Measurements from ENCODE around the gene DEDD2.

DEDD2 gene

DNA sequence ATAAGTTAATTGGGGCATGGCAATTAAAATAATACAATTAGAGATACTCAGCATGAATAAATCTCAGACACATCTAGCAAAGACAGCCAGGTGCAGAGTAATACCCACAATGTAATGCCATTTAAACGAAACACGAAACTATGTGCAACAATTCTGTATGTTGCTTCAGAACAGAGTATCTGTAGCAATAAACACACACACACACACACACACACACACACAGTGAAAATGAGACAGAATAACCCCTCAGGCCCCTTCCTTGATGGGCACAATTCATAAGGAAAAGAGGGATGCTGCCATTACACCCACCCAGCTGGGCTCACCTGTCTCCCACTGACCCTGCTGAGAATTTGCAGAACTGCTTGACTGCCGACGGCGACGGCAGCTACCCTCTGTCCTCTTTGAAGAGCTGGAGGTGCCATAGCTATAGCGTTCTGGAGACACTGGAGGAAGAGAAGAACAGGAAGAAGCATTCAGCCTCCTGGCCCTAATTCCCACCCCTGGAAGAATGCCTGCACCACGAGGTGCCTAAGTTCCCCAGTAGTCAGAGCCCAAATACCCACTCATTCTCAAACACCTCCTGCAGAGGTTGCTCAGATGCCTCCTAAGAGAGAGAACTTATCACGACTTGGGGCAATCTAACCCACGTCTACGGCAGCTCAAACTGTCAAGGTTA is 2.5 kb downstream of the DEDD2 start:
- TF ChIP-seq, protein P1, sequence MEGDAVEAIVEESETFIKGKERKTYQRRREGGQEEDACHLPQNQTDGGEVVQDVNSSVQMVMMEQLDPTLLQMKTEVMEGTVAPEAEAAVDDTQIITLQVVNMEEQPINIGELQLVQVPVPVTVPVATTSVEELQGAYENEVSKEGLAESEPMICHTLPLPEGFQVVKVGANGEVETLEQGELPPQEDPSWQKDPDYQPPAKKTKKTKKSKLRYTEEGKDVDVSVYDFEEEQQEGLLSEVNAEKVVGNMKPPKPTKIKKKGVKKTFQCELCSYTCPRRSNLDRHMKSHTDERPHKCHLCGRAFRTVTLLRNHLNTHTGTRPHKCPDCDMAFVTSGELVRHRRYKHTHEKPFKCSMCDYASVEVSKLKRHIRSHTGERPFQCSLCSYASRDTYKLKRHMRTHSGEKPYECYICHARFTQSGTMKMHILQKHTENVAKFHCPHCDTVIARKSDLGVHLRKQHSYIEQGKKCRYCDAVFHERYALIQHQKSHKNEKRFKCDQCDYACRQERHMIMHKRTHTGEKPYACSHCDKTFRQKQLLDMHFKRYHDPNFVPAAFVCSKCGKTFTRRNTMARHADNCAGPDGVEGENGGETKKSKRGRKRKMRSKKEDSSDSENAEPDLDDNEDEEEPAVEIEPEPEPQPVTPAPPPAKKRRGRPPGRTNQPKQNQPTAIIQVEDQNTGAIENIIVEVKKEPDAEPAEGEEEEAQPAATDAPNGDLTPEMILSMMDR (IDR thresholded peaks at IDR 0.05) = no peak

DNA sequence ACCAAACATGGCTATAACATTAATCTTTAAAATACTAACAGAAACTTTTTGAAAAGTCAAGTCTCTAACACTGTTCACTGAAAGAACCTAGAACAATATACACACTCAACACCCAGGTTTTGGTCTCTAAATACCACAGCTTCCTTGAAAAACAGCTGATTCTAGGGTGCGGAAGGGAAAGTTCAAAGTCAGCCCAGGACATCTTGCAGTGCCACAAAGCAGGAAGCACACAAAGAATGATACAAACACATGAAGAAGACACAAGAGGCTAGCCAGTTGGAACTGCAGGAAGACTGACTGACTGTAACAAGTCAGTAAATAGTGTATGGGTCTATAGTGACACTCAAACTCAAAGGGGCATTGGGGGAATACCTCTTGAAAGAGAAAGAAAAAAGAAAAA is 4.6 kb downstream of the DEDD2 start:
- TF ChIP-seq, protein P1 (IDR thresholded peaks at IDR 0.05) = no peak

DNA sequence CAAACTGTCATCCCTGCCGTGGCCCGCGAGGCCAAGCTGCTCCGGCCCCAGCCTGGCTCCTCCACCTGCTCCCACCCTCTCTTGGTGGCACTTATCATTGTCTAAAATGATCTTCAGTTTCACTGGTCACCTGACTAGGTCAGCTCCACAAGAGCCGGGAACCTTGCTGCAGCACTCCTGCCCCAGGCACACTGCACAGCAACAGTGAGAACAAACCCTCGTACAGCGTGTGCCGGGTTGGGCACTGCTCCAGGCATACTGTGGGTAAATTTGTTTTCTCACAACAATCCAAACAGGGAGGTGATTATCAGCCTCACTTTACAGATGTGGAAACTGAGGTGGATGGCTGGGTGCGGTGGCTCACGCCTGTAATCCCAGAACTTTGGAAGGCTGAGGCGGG is 8.9 kb downstream of the DEDD2 start:
- TF ChIP-seq, protein P1 (IDR thresholded peaks at IDR 0.05) = no peak

DNA sequence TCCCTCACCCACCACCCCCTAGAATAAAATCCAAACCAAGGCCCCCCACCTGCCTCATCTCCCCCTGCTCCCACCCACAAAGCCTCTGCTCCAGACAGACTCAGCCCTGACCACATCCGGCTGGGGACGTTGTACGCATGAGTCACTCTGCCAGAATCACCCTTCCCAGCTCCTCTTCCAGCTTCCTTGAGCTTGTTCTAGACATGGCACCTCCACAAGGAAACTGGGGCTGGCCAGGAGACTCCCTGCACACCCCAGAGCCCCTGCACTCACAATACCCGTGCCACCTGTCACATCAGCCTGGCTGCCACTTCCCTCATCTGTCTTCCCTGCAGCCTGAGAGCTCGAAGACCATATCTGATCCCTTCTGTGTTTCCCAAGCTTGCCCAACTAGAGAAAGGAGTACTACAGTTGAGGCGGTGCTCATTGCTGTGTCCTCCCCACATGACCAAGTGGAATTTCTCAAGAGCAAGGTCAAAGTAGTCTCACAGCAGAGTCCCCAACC is 9.7 kb downstream of the DEDD2 start:
- TF ChIP-seq, protein P1 (IDR thresholded peaks at IDR 0.05) = no peak

DNA sequence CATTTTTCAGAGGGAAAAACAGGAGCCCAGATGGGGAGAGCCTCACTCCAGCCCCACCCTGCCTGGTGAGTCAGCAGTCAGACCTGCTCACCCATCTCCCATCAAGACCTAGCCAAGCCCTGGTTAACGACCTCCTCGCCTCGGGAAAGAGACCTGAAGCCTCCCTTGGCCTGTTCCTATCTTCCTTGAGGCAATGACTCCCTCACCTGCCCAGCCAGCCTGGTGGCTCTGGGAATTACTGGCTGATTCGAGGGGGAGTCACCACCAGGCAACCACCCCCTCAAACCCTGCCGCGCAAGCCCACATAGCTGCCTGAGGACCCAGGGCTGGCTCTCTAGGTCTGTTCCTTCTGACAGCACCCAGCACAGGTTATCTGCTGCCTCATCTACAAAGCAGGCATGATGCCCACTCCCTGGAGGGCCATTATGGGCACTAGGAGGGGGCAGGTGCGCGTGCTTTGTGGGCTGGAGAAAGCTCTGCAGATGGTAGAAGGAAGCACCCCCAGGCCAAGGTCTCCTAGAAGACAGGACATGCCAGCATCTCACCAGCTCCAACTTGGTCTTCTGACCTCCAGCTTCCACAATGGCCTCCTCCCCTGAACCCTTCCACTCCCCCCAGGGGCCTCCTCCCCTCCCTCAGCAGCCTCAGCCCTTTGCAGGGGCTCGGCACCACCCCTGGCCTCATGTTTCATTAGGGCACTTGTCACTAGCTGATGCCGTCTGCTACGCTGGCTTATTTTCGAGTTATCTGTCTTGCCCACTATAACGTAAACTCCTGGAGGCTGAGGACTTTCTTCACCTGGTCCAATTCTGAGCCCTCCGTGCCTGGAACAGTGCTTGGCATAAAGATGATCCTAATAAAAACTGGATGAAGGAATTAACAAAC is 10.4 kb downstream of the DEDD2 start:
- TF ChIP-seq, protein P1 (IDR thresholded peaks at IDR 0.05) = no peak

DNA sequence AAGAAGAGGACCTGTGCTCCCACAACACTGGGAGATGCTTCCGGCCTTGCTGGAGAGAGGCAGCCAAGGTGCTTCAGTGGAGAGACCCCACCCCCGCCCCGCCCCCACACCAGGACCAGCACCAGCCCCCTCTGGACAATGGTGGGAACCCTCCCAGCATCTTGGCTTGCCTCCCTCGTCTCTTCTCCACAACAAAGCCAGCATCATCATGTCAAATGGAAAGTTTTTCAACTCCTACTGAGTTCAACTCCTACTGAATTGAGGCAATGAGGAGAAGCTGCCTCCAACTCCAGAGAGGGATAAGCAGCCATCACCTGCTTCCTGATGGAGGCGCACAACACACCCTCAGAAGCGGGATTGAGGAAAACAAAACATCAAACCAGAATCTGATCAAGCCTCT is 12.8 kb downstream of the DEDD2 start:
- TF ChIP-seq, protein P1 (IDR thresholded peaks at IDR 0.05) = no peak

DNA sequence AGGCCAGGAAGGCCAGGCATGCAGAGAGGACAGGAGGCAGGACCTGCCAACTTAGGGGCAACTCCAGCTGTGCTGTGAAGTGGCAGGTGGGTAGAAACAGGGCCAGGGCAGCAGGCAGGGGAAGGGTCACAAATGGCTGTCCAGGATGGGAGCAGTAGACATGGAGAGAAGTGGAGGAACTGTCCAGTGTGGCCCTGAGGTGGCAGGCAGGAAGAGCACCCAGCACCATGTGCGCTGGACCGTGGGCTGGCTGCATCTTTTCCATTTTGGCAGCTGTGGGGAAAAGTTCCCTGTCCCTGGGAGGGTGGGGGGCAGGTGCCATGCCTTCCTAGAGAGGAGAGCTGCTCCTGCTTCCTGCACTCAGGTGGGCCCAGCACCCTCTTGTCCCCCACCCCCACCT is 13.8 kb downstream of the DEDD2 start:
- TF ChIP-seq, protein P1 (IDR thresholded peaks at IDR 0.05) = no peak
